H9 (cell line): ENCODE results near the gene PABPC3. TPM values are rescaled to one million over a fixed set of nuclear protein-coding genes. Genes with fewer than 3 reads are reported as not detected.

Experiments
- DNase-seq: peaks from one replicate; pipeline ENCODE4 v3.0.0-alpha.2; 2017
- H2AFZ ChIP-seq: one replicate; pipeline ENCODE4 v1.6.1; 2013; ENCODE audit warnings: mild to moderate bottlenecking, low read length, control low read depth, moderate library complexity
- H2AK5ac ChIP-seq: 2 replicates; pipeline ENCODE4 v1.6.1; 2013; ENCODE audit warnings: low read length, control low read depth, mixed read lengths; ENCODE audit not compliant: insufficient read length
- H2BK120ac ChIP-seq: one replicate; pipeline ENCODE4 v1.6.1; 2013; ENCODE audit warnings: low read depth, mild to moderate bottlenecking, low read length, control low read depth, inconsistent platforms; ENCODE audit not compliant: poor library complexity, severe bottlenecking
- H2BK12ac ChIP-seq: 2 replicates; pipeline ENCODE4 v1.6.1; 2013; ENCODE audit warnings: low read length, control low read depth, mixed read lengths, low read depth; ENCODE audit not compliant: insufficient read length
- H2BK15ac ChIP-seq: 2 replicates; pipeline ENCODE4 v1.6.1; 2013; ENCODE audit warnings: low read depth, low read length, control low read depth
- H2BK20ac ChIP-seq: one replicate; pipeline ENCODE4 v1.6.1; 2013; ENCODE audit warnings: low read depth, mild to moderate bottlenecking, low read length, control low read depth, inconsistent platforms; ENCODE audit not compliant: poor library complexity, severe bottlenecking
- H2BK5ac ChIP-seq: 2 replicates; pipeline ENCODE4 v1.6.1; 2013; ENCODE audit warnings: low read length, control low read depth, mixed read lengths; ENCODE audit not compliant: insufficient read length
- H3K14ac ChIP-seq: 2 replicates; pipeline ENCODE4 v1.6.1; 2013; ENCODE audit warnings: low read length, control low read depth; ENCODE audit not compliant: insufficient read depth
- H3K18ac ChIP-seq: 2 replicates; pipeline ENCODE4 v1.6.1; 2013; ENCODE audit warnings: low read depth, mild to moderate bottlenecking, mixed read lengths, low read length, control low read depth; ENCODE audit not compliant: insufficient read length
- H3K23ac ChIP-seq: 2 replicates; pipeline ENCODE4 v1.6.1; 2013; ENCODE audit warnings: low read length, control low read depth, mixed read lengths, low read depth; ENCODE audit not compliant: insufficient read length
- H3K23me2 ChIP-seq: 2 replicates; pipeline ENCODE4 v1.6.1; 2013; ENCODE audit warnings: low read depth, mild to moderate bottlenecking, mixed read lengths, low read length, control low read depth; ENCODE audit not compliant: insufficient read length, poor library complexity, severe bottlenecking
- H3K27ac ChIP-seq: 2 replicates; pipeline ENCODE4 v1.5.1; 2013; ENCODE audit warnings: low read length, control low read depth, mixed read lengths, low read depth; ENCODE audit not compliant: insufficient read length
- H3K27me3 ChIP-seq: 2 replicates; pipeline ENCODE4 v1.6.1; 2013; ENCODE audit warnings: low read length, control low read depth, inconsistent platforms; ENCODE audit not compliant: insufficient read depth
- H3K4ac ChIP-seq: 2 replicates; pipeline ENCODE4 v1.6.1; 2013; ENCODE audit warnings: low read depth, mild to moderate bottlenecking, control low read depth, inconsistent platforms, low read length, moderate library complexity
- H3K4me1 ChIP-seq: 2 replicates; pipeline ENCODE4 v1.6.1; 2013; ENCODE audit warnings: low read length, control low read depth, inconsistent platforms; ENCODE audit not compliant: insufficient read depth
- H3K4me2 ChIP-seq: 2 replicates; pipeline ENCODE4 v1.6.1; 2013; ENCODE audit warnings: low read length, control low read depth, mixed read lengths; ENCODE audit not compliant: insufficient read length, insufficient read depth
- H3K56ac ChIP-seq: 2 replicates; pipeline ENCODE4 v1.6.1; 2013; ENCODE audit warnings: low read depth, mild to moderate bottlenecking, mixed read lengths, low read length, control low read depth; ENCODE audit not compliant: insufficient read length
- H3K79me1 ChIP-seq: 2 replicates; pipeline ENCODE4 v1.6.1; 2013; ENCODE audit warnings: low read depth, mild to moderate bottlenecking, moderate library complexity, low read length, control low read depth, inconsistent platforms; ENCODE audit not compliant: insufficient read depth, poor library complexity, severe bottlenecking
- H3K79me2 ChIP-seq: 2 replicates; pipeline ENCODE4 v1.6.1; 2013; ENCODE audit warnings: low read length, control low read depth, inconsistent platforms; ENCODE audit not compliant: insufficient read depth
- H3K9ac ChIP-seq: 2 replicates; pipeline ENCODE4 v1.6.1; 2013; ENCODE audit warnings: low read length, control low read depth, mixed read lengths; ENCODE audit not compliant: insufficient read length; ENCODE audit errors: extremely low read depth
- H3K9me3 ChIP-seq: one replicate; pipeline ENCODE4 v1.6.1; 2013; ENCODE audit warnings: low read depth, low read length, inconsistent platforms; ENCODE audit not compliant: control insufficient read depth
- H3T11ph ChIP-seq: one replicate; pipeline ENCODE4 v1.6.1; 2013; ENCODE audit warnings: mild to moderate bottlenecking, low read length, control low read depth, inconsistent platforms
- H4K20me1 ChIP-seq: one replicate; pipeline ENCODE4 v1.6.1; 2013; ENCODE audit not compliant: control insufficient read depth, insufficient read length, insufficient read depth
- H4K5ac ChIP-seq: 2 replicates; pipeline ENCODE4 v1.6.1; 2013; ENCODE audit warnings: low read depth, mild to moderate bottlenecking, mixed read lengths, low read length, control low read depth; ENCODE audit not compliant: insufficient read length
- H4K8ac ChIP-seq: replicated peaks from 2 replicates; pipeline ENCODE4 v1.6.1; 2013; ENCODE audit warnings: low read length, control low read depth, mixed read lengths, low read depth; ENCODE audit not compliant: insufficient read length
- H4K91ac ChIP-seq: 2 replicates; pipeline ENCODE4 v1.6.1; 2013; ENCODE audit warnings: low read depth, mild to moderate bottlenecking, moderate library complexity, mixed read lengths, low read length, control low read depth; ENCODE audit not compliant: insufficient read length
- H3K27ac Mint-ChIP-seq, 3 experiments: 2 replicates in 2 of 3; 3 replicates in 1 of 3; pipeline ENCODE4 v1.8.0; 2020 to 2021; ENCODE audit warnings: mixed read lengths in 3 of 3, mild to moderate bottlenecking in 1 of 3, moderate library complexity in 1 of 3
- H3K27me3 Mint-ChIP-seq: 2 replicates; pipeline ENCODE4 v1.8.0; 2021; ENCODE audit warnings: low read depth, mild to moderate bottlenecking, moderate library complexity, mixed read lengths
- H3K36me3 Mint-ChIP-seq, 3 experiments: 2 replicates in 2 of 3; 3 replicates in 1 of 3; pipeline ENCODE4 v1.8.0; 2020 to 2021; ENCODE audit warnings: low read depth in 3 of 3, mixed read lengths in 3 of 3; ENCODE audit not compliant: insufficient read depth in 1 of 3
- H3K4me1 Mint-ChIP-seq, 2 experiments: 2 replicates each; pipeline ENCODE4 v1.8.0; 2020; ENCODE audit warnings: mixed read lengths in 2 of 2
- H3K4me3 Mint-ChIP-seq, 2 experiments: 2 replicates in 1 of 2; 3 replicates in 1 of 2; pipeline ENCODE4 v1.8.0; 2020 to 2021; ENCODE audit warnings: mild to moderate bottlenecking in 2 of 2, mixed read lengths in 2 of 2, moderate library complexity in 1 of 2
- H3K9me3 Mint-ChIP-seq, 2 experiments: 2 replicates in 1 of 2; 3 replicates in 1 of 2; pipeline ENCODE4 v1.8.0; 2020; ENCODE audit warnings: mild to moderate bottlenecking in 2 of 2, mixed read lengths in 2 of 2, moderate library complexity in 1 of 2
- total RNA-seq: library from RNA; stranded (reverse); gene quantifications from 2 replicates; pipeline ENCODE4 v1.2.1, GENCODE V29; 2021
- TF ChIP-seq, protein P1 (sequence below): fragments of 200-600 bp; sonication (generic); conservative IDR thresholded peaks from 3 replicates; pipeline ENCODE4 v1.8.0; 2021; ENCODE audit warnings: antibody characterized with exemption, mild to moderate bottlenecking

The PABPC3 gene
- total RNA-seq, 1 experiment from 2014 or later = 0.31 TPM

DNA sequence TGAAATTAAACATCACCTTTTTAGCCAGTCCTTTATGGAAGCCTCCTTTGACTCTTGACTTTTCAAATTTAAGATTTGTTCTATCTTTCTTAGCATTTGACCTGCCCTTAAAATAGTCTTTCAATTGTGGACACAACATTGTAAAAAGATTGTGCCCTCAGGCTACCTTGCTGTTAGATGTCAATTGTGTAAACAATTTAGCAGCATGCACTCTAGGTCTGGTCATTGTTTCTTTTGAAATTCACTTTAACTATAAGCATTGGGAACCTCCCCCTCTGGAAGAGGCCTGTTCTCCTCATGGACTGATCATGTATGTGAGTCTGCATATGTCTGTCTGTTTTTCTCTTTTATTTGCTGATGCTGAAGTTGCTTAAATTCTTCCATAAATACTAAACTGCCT, 31.5 kb upstream of the PABPC3 start:
- H3K9ac ChIP-seq = no peak overlapping the region
- H4K5ac ChIP-seq = no peak overlapping the region
- H3K4me3 Mint-ChIP-seq = no peak overlapping the region
- no peak overlapping the region for H4K8ac ChIP-seq
- no peak overlapping the region for H2BK120ac ChIP-seq
- peaks cover 7% of the 10 kb centered on the region for H3K9me3 ChIP-seq
- no peak overlapping the region for H3K4ac ChIP-seq
- no peak overlapping the region for H3K27ac Mint-ChIP-seq
- no peaks in the 10 kb centered on the region for H3K79me2 ChIP-seq
- H3K79me1 ChIP-seq = no peaks in the 10 kb centered on the region
- no peak overlapping the region for H3K56ac ChIP-seq
- no peak for DNase-seq
- no peak overlapping the region for H2BK12ac ChIP-seq
- H3K18ac ChIP-seq = no peak overlapping the region
- peaks cover 16 to 19% of the 10 kb centered on the region in 2 experiments for H3K9me3 Mint-ChIP-seq
- peaks cover 26 to 38% of the 10 kb centered on the region in 2 experiments for H3K4me1 Mint-ChIP-seq
- no peak overlapping the region for H2AK5ac ChIP-seq
- no peaks in the 10 kb centered on the region for H3K27me3 ChIP-seq
- no peaks in the 10 kb centered on the region for H4K20me1 ChIP-seq
- peaks cover 3% of the 10 kb centered on the region; the same call in 1 of the 2 replicates for H3K27me3 Mint-ChIP-seq
- no peak overlapping the region for H2BK5ac ChIP-seq
- H3K23me2 ChIP-seq = no peaks in the 10 kb centered on the region
- no peak overlapping the region for H2AFZ ChIP-seq
- no peak overlapping the region for H3T11ph ChIP-seq
- H3K36me3 Mint-ChIP-seq = peaks cover 6 to 16% (median 16%) of the 10 kb centered on the region in 3 experiments; a peak in 6 of 7 replicates
- H2BK15ac ChIP-seq = no peak overlapping the region
- no peaks in the 10 kb centered on the region; the same call in 1 of the 2 replicates for H3K4me1 ChIP-seq
- H3K14ac ChIP-seq = no peak overlapping the region
- no peak overlapping the region for H2BK20ac ChIP-seq
- no peak overlapping the region for H3K23ac ChIP-seq
- no peak overlapping the region for H3K4me2 ChIP-seq
- TF ChIP-seq, protein P1, sequence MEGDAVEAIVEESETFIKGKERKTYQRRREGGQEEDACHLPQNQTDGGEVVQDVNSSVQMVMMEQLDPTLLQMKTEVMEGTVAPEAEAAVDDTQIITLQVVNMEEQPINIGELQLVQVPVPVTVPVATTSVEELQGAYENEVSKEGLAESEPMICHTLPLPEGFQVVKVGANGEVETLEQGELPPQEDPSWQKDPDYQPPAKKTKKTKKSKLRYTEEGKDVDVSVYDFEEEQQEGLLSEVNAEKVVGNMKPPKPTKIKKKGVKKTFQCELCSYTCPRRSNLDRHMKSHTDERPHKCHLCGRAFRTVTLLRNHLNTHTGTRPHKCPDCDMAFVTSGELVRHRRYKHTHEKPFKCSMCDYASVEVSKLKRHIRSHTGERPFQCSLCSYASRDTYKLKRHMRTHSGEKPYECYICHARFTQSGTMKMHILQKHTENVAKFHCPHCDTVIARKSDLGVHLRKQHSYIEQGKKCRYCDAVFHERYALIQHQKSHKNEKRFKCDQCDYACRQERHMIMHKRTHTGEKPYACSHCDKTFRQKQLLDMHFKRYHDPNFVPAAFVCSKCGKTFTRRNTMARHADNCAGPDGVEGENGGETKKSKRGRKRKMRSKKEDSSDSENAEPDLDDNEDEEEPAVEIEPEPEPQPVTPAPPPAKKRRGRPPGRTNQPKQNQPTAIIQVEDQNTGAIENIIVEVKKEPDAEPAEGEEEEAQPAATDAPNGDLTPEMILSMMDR = no peak
- no peak overlapping the region for H4K91ac ChIP-seq
- no peak overlapping the region for H3K27ac ChIP-seq
